Placental pericyte (primary cell): ENCODE results near the gene ACSS2. TPM values are rescaled to one million over a fixed set of nuclear protein-coding genes. Genes with fewer than 3 reads are reported as not detected.

ENCODE experiments used
- total RNA-seq: library from RNA; depleted of rRNA; stranded (reverse); fragments of >200 nt; gene quantifications from 2 replicates; pipeline ENCODE4 v1.2.3, GENCODE V29; 2012

ACSS2 gene
- 38.5 and 113 TPM in 2 replicates for total RNA-seq

DNA sequence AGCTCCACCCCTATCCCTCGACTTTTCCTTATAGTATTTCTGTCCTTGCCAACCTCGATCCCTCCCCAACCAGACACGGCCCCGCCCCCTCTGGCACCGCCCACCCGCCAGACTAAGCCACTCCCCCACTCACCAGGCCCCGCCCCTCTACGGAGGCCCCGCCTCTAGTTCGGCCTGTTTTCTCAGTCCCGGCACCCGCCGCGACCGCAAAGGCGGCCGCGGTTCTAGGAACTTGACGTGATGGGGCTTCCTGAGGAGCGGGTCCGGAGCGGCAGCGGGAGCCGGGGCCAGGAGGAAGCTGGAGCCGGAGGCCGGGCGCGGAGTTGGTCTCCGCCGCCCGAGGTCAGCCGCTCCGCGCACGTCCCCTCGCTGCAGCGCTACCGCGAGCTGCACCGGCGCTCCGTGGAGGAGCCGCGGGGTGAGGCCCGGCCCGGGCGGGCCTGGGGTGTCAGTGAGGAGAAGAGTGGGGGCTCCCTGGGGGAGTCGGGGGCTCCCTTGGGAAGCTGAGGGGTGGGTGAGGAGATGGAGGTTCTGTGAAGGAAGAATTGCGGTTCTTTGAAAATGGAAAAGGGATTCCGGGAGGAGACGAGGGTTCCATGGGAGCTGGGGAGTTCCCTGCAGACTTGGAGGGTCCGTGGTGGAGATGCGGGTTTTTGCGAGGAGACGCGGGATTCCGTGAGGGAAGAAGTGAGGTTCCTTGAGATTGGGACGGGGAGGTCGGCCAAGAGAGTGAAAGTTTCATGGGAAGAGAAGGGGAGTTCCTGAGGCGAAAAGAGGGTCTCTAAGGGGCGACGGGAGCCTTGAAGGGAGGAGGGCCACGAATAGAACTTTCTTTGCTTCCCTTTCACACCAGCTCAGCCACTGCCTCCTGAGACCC lies at the start of gene ACSS2:
Gene ACSS2, plus strand, starts transcription at position 207 of the 877 bp plus-strand sequence. Its CDS starts 34 bp downstream, at position 241.

DNA sequence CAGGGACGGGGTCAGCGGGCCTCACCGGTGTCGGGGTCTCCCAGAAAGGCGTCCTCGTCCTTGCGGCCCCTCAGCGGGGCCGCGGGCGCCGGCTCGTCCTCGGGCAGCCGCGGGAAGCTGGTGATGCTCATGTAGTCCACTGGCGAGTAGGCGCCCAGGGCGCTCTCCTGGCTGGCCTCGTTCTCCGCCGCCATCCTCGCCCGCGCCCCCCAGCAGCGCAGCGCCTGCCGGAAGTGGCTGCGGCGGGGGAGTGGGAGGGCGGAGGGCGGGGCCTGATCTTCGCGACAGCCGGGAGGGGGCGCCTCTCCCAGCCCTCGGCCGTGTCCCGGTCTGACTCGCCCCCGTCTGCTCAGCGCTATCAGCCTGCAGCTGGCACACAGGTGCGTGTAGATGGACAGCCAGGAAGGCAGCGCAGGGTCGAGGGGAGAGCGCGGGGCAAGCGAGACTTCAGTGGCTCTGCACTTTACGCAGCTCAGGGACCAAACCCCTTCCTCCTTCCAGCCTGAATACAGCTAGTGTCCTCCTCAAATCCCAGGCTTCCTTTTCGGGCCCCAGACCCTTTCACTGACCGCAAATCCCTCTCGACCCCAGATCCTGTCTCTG lies 3.7 kb upstream of the ACSS2 start, which contains the start of gene GGT7:
Gene GGT7, minus strand, starts transcription at position 235 of the 603 bp plus-strand sequence. Its CDS starts 41 bp downstream, at position 194.

DNA sequence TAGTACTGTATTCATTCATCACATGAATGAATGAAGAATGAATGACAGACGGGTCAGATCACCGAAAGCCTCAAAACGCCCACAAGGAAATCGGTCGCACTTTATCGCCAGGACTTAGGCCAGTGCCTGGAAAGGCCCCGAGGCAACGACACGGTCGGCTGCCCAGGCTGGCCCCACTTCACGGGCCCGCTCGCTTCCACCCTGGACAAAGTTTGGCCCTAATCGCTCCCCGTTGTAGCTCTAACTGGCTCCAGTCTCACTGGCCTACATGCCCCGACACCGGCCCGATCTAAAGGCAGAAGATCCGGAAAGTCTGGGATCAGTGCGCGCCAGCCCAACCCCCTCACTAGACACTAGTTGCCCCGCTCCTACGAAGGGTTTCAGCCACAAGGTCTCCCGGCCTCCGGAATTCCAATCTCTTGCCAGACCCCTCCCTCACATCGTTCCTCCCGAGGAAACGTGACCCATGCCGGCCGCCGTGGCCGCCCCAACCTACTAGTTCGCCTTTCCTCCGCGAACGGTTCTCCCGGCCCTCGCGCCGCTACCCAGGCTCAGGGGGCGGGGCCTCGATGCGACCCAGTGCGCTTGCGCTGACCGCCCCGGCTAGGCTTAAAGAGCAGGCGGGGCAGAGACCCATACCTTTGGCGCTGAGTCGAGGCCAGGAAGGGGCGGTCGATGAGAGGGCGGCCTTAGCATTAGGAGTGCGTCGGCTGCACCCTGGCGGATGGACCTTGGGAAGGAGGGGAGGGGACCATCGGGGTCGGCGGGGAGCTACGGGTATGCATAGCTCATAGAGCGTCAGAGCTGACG lies 79.0 kb downstream of the ACSS2 start, which contains the start of the genes GSS and MYH7B:
Gene GSS, minus strand, starts transcription at position 576 of the 810 bp plus-strand sequence. CDS start 3,954 bp downstream, outside the sequence.
Gene MYH7B, plus strand, starts transcription at position 638 of the 810 bp plus-strand sequence. CDS start 22,138 bp downstream, outside the sequence.

Other genes starting within 250 kb of the ACSS2 start
- 10.7 and 22.2 TPM in 2 replicates for gene PIGU, start 199.5 kb upstream of the ACSS2 start, total RNA-seq
- gene TP53INP2, start 172.3 kb upstream of the ACSS2 start, total RNA-seq: 4.3 and 7.9 TPM in 2 replicates
- 9.4 and 11.2 TPM in 2 replicates for gene NCOA6, start 51.0 kb upstream of the ACSS2 start, total RNA-seq
- gene GGT7, start 3.8 kb upstream of the ACSS2 start, total RNA-seq: 8.6 and 14.9 TPM in 2 replicates
- 61.1 and 88.0 TPM in 2 replicates for gene GSS, start 79.2 kb downstream of the ACSS2 start, total RNA-seq
- under 0.01 TPM in 1 of 2 replicates, not detected in the other for gene MYH7B, start 79.3 kb downstream of the ACSS2 start, total RNA-seq
- gene TRPC4AP, start 216.2 kb downstream of the ACSS2 start, total RNA-seq: 107 and 111 TPM in 2 replicates